Epithelial cell of proximal tubule (primary cell): Measurements from ENCODE around the gene RPS6KL1. TPM values are rescaled to one million over a fixed set of nuclear protein-coding genes. Genes with fewer than 3 reads are reported as not detected.

Experiments
- DNase-seq: peaks from one replicate; pipeline ENCODE4 v3.0.0-alpha.2; 2011; ENCODE audit warnings: low read depth
- H3K4me3 ChIP-seq: 2 replicates; pipeline ENCODE4 v1.5.1; 2011; ENCODE audit warnings: low read depth, mild to moderate bottlenecking, low read length
- CTCF ChIP-seq: conservative IDR thresholded peaks from 2 replicates; pipeline ENCODE4 v1.5.1; 2012; ENCODE audit warnings: low read depth, mild to moderate bottlenecking, low read length
- total RNA-seq: library from RNA; depleted of rRNA; stranded (reverse); fragments of >200 nt; gene quantifications from 2 replicates; pipeline ENCODE4 v1.2.3, GENCODE V29; 2015

RPS6KL1 gene
- total RNA-seq, 1 donor from 2014 or later: 18.7 TPM

GRCh38 chr14:74951443-74952179 lies 28.6 kb upstream of the RPS6KL1 start:
- no peak for TF ChIP-seq CTCF
- no peak overlapping the region for H3K4me3 ChIP-seq
- DNase-seq: no peak

DNA sequence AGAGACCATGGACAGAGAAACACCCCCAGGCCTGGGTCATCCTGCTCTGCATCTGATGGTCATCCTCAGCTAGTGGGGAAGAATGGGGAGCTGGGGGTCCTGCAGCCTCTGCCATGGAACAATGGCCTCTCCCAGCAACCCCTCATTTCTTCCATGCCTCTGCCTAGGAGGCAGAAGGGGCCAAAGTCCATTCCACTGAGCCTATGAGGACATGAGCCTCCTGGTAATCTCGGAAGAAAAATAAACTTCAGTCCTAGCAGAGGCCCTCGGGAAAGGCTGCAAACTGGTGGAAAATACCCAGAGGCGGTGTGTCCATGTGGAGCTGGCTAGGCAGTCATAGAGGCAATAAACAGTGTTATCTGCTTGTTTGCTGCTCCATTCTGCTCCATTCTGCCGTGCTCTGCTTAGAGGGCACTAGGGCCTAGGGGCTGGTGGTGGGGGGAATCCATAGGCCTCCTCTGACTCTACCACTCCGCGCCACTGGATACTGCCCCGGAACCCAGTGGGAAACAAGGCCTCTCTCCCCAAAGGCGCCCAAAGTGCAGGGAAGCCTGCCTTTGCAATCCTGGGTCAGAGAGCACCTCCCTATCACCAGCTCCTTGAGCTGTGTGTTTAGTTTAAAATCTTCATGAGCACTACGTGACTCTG lies 27.9 kb upstream of the RPS6KL1 start:
- no peak for DNase-seq
- no peak overlapping the region for H3K4me3 ChIP-seq
- no peak for TF ChIP-seq CTCF

DNA sequence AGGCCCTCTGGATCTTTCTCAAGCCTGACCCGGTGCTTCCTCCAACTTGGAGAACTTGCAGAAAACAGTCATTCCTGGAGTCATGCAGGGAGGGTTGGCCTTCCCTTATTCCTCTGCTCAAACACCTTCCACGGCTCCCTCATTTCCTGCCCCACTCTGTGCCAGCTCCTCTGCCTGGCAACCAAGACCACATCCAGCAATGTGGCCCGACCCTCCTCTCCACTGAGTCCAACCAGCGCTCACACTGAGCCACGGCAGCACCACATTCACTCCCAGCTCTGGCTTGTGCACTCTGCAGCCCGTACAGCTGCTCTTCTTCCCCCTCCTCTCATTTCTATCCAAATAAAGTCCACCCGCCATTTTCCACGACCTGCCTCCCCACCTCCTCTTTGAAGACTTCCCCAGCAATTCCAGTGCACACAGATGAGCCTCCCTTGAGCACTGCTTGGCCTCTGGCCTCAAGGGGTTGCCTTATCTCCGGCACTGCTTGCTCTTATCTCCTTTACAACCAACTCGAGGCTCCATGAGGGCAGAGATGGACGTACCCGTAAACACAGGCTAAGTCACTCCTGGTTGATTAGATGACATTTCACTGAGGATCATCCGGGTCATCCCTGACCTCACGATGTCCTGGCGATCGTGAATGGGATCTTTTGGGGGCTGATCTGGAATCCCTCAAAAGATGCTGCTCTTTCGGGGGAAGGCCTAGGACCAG lies 27.0 kb upstream of the RPS6KL1 start:
- TF ChIP-seq CTCF: no peak
- H3K4me3 ChIP-seq: no peak overlapping the region
- no peak for DNase-seq

- TF ChIP-seq CTCF: no peak
- no peak overlapping the region for H3K4me3 ChIP-seq
- no peak for DNase-seq
Observed at GRCh38 chr14:74949191-74949601, 26.1 kb upstream of the RPS6KL1 start.

DNA sequence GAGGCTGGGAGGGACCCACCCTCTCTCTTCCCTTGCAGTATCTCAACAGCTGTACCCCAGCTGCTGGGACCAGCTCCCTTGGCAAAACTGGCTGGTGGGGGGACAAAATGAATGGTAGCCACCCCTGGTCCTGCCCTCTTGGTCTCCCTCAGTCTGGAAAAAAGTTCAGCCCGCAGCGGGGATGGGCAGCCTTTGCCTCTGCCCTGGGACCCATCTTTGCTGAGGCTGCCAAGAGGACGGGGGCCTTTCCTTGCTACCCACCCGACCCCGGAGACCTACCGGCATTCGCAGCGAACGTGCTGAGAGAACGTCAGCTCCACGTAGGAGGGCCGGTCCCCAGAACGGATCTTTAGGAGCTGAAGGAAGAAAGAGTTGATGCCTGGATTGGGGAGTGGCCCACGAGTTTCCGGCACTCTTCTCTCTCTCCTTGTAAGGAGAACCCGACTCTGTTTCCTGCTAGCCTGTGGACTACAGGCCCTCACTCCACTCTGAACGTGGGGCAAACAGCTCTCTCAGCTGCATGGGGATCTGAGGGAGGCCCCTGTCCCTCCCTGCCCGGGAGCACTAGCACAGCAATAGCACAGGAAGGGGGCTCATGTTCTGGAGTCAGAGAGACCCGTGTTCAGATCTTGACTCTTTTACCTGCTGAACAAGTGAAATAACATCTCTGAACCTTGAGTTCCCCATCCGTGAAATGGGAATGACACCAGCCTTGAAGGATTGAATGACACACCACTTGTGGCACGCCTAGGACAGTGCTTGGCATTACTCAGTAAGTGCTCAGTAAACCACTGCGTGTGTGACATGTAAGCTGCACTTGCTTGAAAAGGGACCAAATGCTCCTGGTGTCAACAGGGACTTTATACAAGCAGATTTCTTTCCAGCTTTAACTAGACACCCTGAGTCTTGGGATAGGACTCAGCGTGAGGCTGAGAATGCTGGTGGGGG lies 25.4 kb upstream of the RPS6KL1 start:
- no peak for DNase-seq
- TF ChIP-seq CTCF: no peak
- H3K4me3 ChIP-seq: no peak overlapping the region

GRCh38 chr14:74947353-74948227 lies 24.5 kb upstream of the RPS6KL1 start:
- no peak for TF ChIP-seq CTCF
- H3K4me3 ChIP-seq: no peak overlapping the region
- DNase-seq: no peak
